Measurements from ENCODE around the gene SLIT2. TPM values are rescaled to one million over a fixed set of nuclear protein-coding genes. Genes with fewer than 3 reads are reported as not detected.

SLIT2 gene
- total RNA-seq, 2 experiments from 2014 or later = not detected

GRCh38 chr4:20288846-20289512 is 37.3 kb downstream of the SLIT2 start:
- H3K79me2 ChIP-seq (ENCODE audit: insufficient read depth, low read depth, low read length) = no peaks in the 10 kb centered on the region
- H3K9me3 ChIP-seq (ENCODE audit: low read length) = no peaks in the 10 kb centered on the region
- H2AFZ ChIP-seq (ENCODE audit: low read length) = no peak overlapping the region
- POLR2A ChIA-PET = interaction anchor here (0.6 kb wide), 1 partner anchor 872 kb away, joined by 3 read pairs; no protein-coding TSS in a partner anchor
- DNase-seq (ENCODE audit: low spot score) = no peak
- H3K4me2 ChIP-seq (ENCODE audit: low read length) = no peak overlapping the region
- H4K20me1 ChIP-seq (ENCODE audit: insufficient read depth, low read length) = no peaks in the 10 kb centered on the region
- no peak overlapping the region for H3K4me3 ChIP-seq (ENCODE audit: low read depth, low read length, poor library complexity, severe bottlenecking)
- H3K4me1 ChIP-seq (ENCODE audit: insufficient read depth, low read length, poor library complexity, severe bottlenecking) = no peaks in the 10 kb centered on the region
- no peaks in the 10 kb centered on the region for H3K36me3 ChIP-seq (ENCODE audit: insufficient read depth, low read length)
- no peak overlapping the region for H3K27ac ChIP-seq (ENCODE audit: low read depth, low read length, poor library complexity, severe bottlenecking)
- no peak for TF ChIP-seq EZH2phosphoT487 (IDR thresholded peaks at IDR 0.05; ENCODE audit: borderline replicate concordance, low read depth, low read length)
- no peak for TF ChIP-seq CTCF (conservative IDR thresholded peaks at IDR 0.05; ENCODE audit: low read length)
- CTCF ChIA-PET (ENCODE audit: unreplicated experiment) = no interaction called here
- intact Hi-C loops (cut with micrococcal nuclease; ENCODE audit: unreplicated experiment) = no loop called here
- BruUV-seq (replicated peaks) = no TSS peak
- H3K9me2 ChIP-seq (ENCODE audit: insufficient read depth, low read length) = no peaks in the 10 kb centered on the region

- no peak for TF ChIP-seq EZH2phosphoT487 (IDR thresholded peaks at IDR 0.05; ENCODE audit: borderline replicate concordance, low read depth, low read length)
- TF ChIP-seq CTCF (conservative IDR thresholded peaks at IDR 0.05; ENCODE audit: low read length) = no peak
- Histone ChIP-seq H3K9me3 (ENCODE audit: low read length) (no peaks in the 10 kb centered on the region), H3K36me3 (ENCODE audit: insufficient read depth, low read length) (no peaks in the 10 kb centered on the region), H4K20me1 (ENCODE audit: insufficient read depth, low read length) (no peaks in the 10 kb centered on the region), H3K4me2 (ENCODE audit: low read length) (no peak overlapping the region), H2AFZ (ENCODE audit: low read length) (no peak overlapping the region), H3K79me2 (ENCODE audit: insufficient read depth, low read depth, low read length) (no peaks in the 10 kb centered on the region), H3K9me2 (ENCODE audit: insufficient read depth, low read length) (no peaks in the 10 kb centered on the region), H3K4me3 (ENCODE audit: low read depth, low read length, poor library complexity, severe bottlenecking) (no peak overlapping the region), H3K27ac (ENCODE audit: low read depth, low read length, poor library complexity, severe bottlenecking) (no peak overlapping the region), H3K4me1 (ENCODE audit: insufficient read depth, low read length, poor library complexity, severe bottlenecking) (no peaks in the 10 kb centered on the region)
- intact Hi-C loops (cut with micrococcal nuclease; ENCODE audit: unreplicated experiment) = no loop called here
- no TSS peak for BruUV-seq (replicated peaks)
- DNase-seq (ENCODE audit: low spot score) = no peak
- ChIA-PET CTCF (ENCODE audit: unreplicated experiment) (no interaction called here), POLR2A (no interaction called here)
Measured at GRCh38 chr4:20289782-20290181, 38.1 kb downstream of the SLIT2 start.

- no peak overlapping the region for H2AFZ ChIP-seq (ENCODE audit: low read length)
- DNase-seq (ENCODE audit: low spot score) = no peak
- H3K9me2 ChIP-seq (ENCODE audit: insufficient read depth, low read length) = no peaks in the 10 kb centered on the region
- H3K36me3 ChIP-seq (ENCODE audit: insufficient read depth, low read length) = no peaks in the 10 kb centered on the region
- H3K4me1 ChIP-seq (ENCODE audit: insufficient read depth, low read length, poor library complexity, severe bottlenecking) = no peaks in the 10 kb centered on the region
- ChIA-PET CTCF (ENCODE audit: unreplicated experiment) (no interaction called here), POLR2A (interaction anchor here (0.8 kb wide), 2 partner anchors 8 to 71 kb away, joined by 3 read pairs; no protein-coding TSS in a partner anchor)
- no TSS peak for BruUV-seq (replicated peaks)
- H3K27ac ChIP-seq (ENCODE audit: low read depth, low read length, poor library complexity, severe bottlenecking) = no peak overlapping the region
- no peak overlapping the region for H3K4me3 ChIP-seq (ENCODE audit: low read depth, low read length, poor library complexity, severe bottlenecking)
- H3K79me2 ChIP-seq (ENCODE audit: insufficient read depth, low read depth, low read length) = no peaks in the 10 kb centered on the region
- TF ChIP-seq CTCF (conservative IDR thresholded peaks at IDR 0.05; ENCODE audit: low read length) (no peak), EZH2phosphoT487 (IDR thresholded peaks at IDR 0.05; ENCODE audit: borderline replicate concordance, low read depth, low read length) (no peak)
- intact Hi-C loops (cut with micrococcal nuclease; ENCODE audit: unreplicated experiment) = no loop called here
- no peak overlapping the region for H3K4me2 ChIP-seq (ENCODE audit: low read length)
- H3K9me3 ChIP-seq (ENCODE audit: low read length) = no peaks in the 10 kb centered on the region
- H4K20me1 ChIP-seq (ENCODE audit: insufficient read depth, low read length) = no peaks in the 10 kb centered on the region
Measured at GRCh38 chr4:20292739-20293138, 41.0 kb downstream of the SLIT2 start.
